ENCODE data around the gene PCSK6.

PCSK6 gene

DNA sequence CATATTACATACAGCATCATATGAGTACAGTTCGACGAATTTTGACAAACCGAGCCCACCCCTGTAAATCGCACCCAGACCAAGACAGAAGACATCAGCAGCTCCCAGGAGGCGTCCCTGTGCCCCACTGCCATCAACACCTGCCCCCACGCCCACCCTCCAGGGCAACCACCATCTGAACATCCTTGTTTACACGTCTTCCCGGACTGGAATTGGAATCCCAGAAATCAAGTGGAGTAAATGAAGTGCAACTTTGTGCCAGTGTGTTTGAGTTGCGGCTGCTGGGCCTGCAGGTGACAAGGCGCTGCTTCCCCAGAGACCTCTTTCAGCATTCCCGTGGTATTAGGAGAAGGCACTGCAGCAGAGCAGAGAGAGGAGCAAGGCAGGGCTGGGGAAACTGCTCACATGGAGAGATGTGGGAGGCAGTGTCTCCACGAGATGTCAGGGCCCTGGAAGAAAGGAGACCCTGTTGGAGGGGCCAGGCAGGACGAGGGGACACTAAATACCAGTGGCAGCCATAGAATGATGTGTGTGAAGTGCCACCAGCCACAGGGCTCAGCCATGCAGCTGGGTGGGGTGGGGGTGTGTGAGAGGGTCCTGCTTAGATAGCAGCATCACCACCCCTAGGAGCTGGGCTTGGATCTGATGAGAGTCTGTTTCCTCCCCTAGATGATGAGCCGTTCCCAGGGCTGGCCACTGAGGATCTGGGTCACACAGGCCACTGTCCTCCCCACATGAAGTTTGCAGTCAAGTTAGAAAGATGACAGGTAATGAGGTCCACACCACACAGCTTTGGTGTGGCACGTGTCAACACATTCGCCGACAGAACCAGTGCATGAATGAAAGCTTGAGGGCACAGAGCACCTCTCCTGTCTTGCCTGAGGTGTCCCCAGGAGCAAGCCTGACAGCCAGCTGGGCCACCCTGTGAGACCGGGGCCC lies 33.4 kb upstream of the PCSK6 start:
- no peak for DNase-seq (ENCODE audit: low spot score)

DNA sequence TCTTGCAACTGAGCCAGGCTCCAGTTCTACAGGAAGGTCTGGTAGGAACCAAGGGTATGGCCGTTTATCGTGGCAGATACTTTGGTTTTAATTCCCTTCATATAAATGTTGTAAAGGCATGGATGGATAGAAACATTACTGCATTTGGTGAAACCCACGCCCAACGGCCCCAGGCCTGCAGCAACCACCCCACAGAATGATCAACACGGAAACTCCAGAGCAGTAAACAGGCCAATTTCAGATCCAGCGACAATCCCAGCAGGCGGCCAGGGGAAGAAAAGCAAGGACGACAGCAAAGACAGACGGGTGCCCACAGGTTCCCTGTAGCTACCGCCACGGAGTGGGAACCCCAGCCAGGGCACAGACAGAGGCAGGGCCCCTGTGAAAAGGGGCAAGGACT lies 32.6 kb upstream of the PCSK6 start:
- no peak for DNase-seq (ENCODE audit: low spot score)

DNA sequence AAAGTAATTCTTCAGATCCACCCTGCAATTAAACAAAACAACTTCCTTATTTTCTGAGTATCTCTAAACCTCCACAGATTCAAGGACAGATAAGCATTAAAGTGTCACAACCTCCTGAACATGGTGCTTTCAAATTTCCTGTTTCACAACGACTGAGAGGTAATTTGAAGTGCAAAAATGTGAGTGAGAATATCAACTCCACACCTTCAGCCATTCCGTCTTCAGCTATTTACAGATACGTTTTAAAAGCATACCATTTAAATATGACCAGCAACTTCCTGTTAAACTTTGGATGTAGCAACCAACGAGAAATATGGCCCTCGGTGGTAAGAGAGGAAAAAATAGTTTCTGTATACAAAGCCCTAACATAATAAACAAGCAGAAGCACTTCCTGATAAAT lies 32.1 kb upstream of the PCSK6 start:
- DNase-seq (ENCODE audit: low spot score): no peak

DNA sequence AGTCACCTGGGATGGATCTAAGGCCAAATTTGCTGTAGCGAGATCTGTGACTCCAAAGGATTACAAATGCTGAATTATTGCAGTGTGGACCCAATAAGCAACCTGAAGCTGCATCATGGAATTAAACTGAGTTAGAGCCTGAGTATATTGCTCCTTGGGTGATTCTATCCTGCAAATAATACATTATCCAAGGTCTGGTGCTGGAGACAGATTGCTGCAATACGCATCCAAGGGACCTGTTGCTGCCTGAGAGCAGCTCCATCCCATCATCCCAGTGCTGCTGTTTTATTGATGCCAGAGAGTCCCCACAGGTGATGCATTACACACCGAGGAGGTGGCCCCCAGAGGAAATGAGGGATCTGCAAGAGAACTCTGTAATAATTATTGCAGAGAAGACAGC lies 31.6 kb upstream of the PCSK6 start:
- no peak for DNase-seq (ENCODE audit: low spot score)

DNA sequence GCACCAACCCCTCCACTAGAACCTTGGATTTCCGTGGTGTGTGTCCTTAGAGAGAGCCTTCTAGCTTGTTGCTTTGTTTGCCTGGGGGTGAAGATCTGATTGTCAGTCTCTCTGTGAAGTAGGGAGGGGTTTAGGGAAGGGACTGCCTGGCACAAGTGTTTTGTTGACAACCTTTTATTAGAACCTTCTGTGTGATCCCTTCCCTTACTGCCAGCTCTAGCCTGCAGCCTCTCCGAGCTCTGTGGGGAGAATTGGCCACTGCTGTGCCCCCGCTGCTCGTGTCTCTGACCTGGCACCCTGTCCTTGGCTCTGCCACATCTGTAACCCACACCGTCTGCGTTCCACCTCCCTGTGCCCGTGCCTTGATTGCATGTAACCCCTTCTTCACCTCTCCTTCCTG lies 30.9 kb upstream of the PCSK6 start:
- DNase-seq (ENCODE audit: low spot score): no peak

DNA sequence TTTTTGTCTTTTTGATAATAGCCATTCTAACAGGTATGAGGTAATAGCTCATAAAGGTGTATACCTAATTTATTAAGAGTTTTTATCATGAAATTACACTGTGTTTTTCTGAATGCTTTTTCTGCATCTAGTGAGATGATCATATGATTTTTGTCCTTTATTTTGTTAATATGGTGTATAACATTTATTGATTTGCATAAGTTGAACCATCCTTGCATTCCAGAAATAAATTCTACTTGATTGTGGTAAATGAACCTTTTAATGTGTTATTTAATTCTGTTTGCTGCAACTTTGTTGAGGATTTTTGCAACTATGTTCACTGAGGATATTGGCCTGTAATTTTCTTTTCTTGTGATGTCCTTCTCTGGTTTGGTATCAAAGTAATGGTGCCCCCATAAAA lies 28.0 kb upstream of the PCSK6 start:
- DNase-seq (ENCODE audit: low spot score): no peak

DNA sequence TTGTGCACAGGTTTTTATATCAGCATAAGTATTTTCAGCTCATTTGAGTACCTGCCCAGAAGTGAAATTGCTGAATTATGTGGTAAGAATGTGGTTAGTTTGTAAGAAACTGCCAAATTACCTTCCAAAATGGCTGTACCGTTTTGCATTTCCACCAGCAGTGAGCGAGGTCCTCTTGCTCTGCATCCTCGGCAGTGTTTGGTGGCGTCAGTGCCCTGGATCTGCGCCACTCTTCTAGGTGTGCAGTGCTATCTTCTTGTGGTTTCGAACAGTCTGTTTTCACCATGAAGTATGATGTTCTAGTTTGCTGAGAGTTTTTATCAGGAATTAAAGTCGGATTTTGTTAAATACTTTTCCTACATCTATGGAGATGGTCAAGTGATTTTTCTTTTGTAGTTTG lies 24.8 kb upstream of the PCSK6 start:
- no peak for DNase-seq (ENCODE audit: low spot score)

DNA sequence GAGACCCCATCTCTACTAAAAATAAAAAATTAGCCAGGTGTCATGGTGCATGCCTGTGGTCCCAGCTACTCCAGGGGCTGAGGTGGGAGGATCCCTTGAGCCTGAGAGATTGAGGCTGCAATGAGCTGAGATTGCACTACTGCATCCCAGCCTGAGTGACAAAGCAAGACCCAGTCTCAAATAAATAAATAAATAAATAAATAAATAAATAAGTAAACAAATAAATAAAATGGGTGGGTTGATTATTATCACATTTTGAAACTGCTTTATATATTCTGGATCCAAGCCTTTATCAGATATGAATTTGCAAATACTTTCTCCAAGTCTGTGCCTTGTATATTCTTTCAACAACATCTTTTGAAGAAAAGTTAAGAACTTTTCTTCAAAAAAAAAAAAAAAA lies 22.2 kb upstream of the PCSK6 start:
- DNase-seq (ENCODE audit: low spot score): no peak

DNA sequence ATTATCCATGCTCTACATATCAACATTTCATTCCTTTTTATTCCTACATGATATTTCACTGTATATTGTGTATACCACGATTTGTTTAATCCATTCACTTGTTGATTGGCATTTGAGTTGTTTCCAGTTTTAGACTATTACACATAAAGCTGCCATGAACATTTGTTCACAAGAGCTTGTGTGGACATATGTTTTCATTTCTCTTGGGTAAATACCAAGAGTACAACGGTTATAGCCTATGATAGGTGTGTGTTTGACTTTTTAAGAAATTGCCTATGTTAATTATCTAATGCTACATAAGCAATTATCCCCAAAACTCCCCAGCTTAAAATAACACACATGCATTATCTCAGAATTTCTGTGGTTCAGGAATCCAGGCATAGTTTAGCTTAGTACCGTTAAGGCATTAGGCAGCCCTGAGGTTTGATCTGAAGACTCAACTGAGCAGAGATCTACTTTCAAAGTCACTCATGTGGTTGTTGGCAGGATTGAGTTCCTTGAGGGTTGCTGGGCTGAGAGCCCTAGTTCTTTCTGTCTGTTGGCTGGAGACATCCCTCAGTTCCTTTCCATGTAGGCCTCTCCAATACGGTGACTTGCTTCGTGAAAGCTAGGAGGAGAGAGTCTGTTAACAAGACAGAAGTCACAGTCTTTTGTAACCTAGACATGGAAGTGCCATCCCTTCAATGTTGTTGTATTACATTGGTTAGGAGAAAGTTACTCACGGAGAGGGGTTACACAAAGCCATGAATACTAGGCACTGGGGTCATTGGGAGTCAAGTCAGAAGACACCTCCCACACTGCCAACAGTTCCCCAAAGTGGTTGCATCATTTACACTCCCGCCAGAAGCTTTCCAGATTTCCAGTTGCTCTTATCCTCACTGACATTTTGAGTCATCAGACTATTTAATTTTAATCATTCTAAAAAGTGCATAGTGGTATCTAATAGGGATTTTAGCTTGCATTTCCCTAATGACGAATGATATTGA lies 21.0 kb upstream of the PCSK6 start:
- no peak for DNase-seq (ENCODE audit: low spot score)

DNA sequence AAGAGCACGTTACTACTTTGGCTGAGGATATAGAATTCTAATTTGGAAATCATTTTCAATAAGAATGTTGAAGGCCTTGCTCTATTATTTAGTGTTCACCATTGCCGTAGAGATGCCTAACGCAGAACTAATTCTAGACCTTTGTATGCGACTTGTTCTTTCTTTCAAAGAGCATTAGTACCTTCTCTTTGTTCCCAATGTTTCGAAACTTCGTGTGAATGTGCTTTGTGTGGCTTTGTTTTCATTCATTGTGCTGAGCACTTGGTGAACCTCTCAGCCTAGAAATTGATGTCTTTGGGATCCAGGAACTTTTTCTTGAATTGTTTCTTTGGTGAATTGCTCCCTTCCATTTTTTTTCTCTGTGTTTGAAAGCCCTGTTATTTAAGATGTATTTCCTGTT lies 19.8 kb upstream of the PCSK6 start:
- DNase-seq (ENCODE audit: low spot score): no peak

DNA sequence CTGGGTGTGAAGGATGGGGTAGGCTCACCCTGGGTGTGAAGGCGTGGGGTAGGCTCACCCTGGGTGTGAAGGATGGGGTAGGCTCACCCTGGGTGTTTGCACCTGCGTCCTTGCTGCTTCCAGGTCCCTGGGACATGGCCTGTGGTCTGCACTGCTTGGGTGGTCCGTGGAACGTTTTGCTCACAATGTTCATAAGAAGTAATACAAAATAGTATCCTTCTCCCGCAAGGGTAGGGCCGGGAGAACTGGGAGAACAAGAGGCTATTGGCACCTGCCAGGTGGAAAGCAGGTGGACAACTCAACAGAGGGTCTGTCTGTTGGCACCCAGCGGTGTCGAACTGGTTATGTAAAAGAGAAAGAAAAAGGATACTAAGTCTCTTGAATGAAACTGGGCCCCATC lies 17.0 kb upstream of the PCSK6 start:
- DNase-seq (ENCODE audit: low spot score): no peak

DNA sequence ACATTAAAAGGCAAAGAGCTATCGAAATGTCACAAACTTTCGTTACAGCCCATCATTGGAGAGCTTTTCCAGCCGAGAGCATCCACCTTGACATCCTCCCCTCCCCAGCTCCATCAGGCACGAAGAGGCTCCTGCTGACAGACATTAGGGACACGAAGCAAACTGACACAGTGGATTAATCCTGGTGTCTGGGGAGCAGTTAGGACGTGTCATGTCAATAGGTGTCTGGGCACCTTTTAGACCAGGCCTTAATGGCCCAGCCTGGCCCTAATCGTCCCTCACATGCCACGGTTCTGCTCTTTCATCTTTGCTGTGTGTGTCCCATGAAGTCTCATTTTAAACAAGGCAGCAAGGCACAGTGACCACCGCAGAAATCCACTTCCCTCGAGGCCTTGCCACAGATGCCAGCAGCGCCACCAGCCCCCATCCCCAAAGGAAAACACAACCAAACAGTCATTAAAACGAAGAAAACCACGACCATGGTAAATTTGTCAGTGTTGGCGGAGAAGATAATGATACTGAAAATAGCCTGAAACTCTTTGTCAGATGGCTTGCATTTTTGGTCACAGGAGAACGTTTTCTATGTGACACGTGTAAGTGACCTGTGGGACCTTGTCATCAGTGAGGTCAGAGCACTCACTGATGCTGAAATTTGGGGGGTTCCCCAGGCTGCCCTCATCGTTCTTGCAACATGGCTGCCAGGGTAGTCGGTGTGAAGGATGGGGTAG lies 16.3 kb upstream of the PCSK6 start:
- no peak for DNase-seq (ENCODE audit: low spot score)

DNA sequence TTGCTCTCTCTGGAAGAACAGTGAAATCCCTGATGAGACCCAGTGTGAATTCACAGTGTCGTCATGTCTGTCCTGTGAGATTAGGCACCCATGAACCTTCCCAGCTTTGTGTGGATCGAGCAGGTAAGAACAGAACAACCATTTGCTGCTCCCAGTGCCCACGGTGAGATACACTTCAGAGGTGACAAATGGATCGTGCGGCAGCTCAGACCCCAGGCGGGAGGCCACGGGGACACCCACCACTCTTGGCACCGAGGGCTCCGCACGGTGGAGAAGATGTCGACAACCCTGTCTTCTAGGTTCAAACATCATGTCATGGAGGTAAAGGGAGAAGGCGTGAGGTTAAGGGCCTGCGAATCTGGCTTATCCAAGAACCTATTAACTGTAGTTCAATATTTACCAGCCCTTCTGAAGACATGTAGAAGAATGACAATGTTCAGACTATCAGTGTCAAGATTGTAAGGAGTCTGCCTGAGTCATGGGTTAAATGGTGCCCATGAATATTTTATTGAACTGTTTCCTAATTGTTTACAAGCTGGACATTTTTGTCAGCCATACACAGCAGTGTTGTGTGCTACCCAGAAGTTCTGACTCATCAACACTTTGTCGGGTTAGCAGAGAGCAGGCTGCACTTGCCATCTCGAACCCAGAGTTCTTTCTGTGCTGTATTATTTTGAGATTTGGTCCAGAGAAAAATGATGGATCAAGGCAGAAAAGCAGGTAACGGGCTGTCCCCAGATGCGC lies 15.5 kb upstream of the PCSK6 start:
- no peak for DNase-seq (ENCODE audit: low spot score)

DNA sequence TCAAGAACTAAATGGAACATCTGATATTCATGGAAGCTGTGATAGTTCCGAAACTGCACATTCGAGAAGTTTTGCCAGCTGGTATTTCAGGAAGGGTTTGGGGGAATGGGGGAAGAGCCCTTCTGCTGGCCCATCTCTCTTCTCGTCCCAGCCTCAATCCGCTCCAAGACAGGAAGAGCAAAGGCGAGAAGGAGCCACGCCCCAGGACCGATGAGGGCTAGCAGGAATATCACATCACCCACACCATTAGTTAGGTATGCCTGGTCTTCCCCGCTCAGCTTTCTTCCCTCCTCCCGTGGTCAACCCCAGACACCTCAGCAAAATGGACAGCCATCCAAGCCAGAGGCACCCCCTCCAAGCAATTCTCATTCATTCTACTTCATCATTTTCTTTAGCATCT lies 14.9 kb upstream of the PCSK6 start:
- no peak for DNase-seq (ENCODE audit: low spot score)

DNA sequence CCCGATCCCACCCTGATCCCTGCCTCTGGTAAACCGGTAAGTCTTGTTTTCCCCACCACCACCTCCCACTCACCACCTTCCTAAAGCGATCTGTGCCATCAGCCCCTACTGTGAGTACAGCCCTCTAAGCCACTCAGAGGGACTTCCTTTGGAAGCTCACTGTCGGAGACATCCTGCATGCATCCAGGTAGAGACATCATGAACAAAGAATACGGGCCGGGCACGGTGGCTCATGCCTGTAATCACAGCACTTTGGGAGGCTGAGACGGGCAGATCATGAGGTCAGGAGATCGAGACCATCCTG lies 13.7 kb upstream of the PCSK6 start:
- DNase-seq (ENCODE audit: low spot score): no peak

DNA sequence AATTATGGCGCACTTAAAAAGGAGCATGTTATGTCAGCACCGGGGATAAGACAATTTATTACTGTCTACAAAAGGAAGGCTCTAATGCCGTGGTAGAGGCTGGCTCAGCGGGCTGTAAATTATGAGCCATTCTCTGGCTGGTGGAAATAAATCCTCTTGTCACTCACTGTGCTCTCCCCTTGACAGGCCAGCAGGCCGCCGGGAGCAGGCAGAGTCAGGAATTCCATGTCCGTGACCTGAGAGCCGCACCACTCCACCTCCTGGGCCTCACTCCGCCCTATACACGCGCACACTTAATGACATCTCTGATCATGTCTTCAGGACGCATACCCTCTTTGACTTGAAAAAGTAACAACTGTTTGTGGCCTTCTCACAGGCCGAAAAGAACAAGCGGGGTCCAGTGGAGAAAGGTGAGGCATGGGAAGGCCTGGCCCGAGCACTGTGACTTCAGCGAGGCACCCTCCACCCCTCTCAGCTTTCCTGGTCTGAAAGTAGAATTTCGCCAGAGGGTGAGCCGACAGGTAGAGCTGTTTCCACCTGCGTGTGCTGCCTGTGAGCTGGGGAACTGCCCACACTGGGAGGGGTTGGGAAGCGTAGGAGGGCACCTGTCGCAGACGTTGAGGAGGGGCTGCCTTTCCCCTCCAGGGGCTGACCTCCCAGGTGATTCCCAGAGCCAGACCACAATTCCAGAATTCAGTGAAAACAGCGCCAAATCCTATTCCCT lies 13.2 kb upstream of the PCSK6 start:
- DNase-seq (ENCODE audit: low spot score): no peak

DNA sequence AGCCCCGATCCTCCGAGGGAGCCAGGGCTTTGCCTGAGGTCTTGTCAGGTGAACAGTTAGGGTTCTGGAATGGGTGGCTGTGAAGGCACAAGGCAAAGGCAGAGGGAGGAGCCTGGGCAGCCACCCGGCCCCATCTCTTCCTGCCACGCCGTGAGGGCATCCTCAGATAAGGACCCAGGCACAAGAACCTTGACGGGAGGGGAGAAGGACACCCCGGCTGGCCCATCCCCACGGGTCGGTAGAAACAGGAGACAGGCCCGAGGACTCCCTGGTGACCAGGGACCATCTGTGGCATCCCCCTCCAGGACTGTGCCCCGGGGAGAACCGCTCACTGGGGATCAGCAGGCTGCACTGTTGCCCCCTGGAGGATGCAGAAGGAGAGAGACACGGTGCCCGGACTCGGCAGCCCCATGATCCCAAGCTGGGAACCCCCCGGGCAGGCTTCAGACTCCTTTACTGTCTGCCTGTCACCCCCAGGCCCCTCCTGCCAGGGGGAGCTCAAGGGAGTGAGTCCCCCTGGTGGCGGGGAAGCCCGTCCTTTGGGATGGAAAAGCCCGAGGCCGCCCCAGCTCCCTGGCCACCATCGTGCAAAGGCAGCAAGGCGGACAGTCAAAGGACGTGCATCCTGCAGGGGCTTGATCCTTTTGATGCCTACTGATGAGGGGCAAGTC lies 12.3 kb upstream of the PCSK6 start:
- peak; percentile 61 for DNase-seq (ENCODE audit: low spot score)

DNA sequence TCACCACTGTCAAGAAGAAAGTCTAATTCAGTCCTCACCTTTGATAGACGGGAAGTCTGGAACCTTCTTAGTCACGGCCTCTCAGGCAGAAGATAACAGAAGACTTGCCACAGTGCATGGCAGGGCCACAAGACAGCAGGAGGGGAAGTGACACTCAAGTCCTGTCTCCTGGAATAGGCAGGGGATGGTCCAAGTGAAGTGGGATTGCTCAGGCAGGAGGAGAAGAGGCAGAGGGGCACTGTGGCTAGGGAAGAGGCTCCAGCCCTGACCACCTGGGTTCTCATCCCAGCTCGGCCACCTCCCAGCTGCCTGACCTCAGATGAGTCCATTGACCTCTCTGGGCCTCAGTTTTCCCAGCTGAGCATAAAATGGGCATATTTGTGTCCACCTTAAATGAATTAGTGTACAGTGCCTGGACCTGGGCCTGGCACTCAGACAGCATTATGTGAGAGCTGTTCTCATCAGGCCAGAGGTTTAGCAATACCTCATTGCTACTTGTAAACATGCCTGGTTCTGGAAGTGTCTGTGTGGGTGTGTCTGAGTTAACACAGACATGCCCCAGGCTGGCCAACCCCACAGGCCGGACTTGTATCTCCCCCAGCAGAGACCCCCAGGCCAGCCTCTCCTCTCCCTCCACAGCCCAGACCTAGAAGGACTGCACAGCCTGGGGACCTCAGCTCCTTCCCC lies 11.5 kb upstream of the PCSK6 start:
- no peak for DNase-seq (ENCODE audit: low spot score)

DNA sequence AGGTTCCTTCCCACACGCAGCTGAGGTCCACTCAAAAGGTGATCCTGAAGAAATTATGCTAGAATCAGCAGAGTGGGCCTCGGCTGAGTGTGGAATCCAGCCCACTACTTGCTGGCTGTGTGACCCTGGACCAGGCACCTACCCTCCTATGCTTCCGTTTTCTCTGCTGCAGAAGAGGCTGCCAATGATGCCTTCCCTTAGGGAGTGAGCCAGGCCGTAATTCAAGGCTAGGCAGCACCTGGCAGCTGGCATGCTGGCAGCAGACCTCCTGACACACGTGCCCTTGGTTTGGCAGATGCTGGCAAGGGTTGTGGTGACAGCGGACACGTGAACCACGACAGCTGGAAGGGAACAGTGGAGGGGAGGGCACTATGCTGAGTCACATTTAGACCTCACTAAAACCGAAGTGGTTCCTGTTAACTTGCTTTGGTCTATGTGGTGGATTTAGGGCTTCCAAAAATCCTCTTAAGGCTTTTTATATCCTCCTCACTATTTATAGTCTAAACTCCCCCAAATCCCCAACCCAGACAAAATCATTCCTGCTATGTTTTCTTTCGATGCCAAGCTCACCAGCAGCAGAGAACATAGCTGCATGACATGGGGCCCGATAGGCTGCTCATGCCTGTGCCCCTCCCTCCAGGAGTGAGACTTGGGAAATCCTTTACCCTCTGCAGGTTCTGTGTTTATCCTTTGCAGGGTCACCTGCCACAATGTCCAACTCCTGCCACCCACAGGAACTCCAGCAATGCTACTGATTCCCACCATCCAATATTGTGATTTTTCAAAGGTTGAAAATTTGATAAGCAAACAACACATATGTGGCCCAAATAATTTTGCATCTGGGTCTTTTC lies 10.6 kb upstream of the PCSK6 start:
- DNase-seq (ENCODE audit: low spot score): no peak

Data from AG08395 (cell line).